ENCODE data around the gene ARFIP2.
A peak's percentile ranks its signal among the peaks of the same experiment; 100 is the strongest.

Gene ARFIP2

DNA sequence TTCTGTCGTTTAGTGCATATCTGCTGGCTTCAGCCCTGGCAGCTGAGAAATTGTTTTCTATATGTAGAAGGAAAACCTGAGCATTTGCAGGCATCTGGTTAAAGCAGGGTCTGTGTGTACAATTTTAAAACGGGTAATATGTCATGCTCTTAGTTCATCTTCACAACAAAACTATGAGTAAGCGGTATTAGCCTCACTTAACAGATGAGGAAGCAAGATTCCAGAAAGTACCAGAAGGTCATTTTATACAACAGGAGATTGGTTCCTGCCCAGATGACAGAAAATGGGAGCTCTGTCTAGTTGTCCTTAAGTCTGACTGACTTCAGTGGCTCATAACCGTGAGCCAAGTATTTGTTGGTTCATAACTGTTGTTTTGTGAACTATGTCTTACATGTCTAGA is 1.3 kb upstream of the ARFIP2 start:
- no peak for DNase-seq (ENCODE audit: low spot score)
- TF ChIP-seq, protein P1, sequence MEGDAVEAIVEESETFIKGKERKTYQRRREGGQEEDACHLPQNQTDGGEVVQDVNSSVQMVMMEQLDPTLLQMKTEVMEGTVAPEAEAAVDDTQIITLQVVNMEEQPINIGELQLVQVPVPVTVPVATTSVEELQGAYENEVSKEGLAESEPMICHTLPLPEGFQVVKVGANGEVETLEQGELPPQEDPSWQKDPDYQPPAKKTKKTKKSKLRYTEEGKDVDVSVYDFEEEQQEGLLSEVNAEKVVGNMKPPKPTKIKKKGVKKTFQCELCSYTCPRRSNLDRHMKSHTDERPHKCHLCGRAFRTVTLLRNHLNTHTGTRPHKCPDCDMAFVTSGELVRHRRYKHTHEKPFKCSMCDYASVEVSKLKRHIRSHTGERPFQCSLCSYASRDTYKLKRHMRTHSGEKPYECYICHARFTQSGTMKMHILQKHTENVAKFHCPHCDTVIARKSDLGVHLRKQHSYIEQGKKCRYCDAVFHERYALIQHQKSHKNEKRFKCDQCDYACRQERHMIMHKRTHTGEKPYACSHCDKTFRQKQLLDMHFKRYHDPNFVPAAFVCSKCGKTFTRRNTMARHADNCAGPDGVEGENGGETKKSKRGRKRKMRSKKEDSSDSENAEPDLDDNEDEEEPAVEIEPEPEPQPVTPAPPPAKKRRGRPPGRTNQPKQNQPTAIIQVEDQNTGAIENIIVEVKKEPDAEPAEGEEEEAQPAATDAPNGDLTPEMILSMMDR (IDR thresholded peaks at IDR 0.05), result no peak
- H3K4me3 ChIP-seq, result peak overlapping the region; percentile 90
- peak overlapping the region; percentile 84 to 95 for H3K27ac ChIP-seq

DNA sequence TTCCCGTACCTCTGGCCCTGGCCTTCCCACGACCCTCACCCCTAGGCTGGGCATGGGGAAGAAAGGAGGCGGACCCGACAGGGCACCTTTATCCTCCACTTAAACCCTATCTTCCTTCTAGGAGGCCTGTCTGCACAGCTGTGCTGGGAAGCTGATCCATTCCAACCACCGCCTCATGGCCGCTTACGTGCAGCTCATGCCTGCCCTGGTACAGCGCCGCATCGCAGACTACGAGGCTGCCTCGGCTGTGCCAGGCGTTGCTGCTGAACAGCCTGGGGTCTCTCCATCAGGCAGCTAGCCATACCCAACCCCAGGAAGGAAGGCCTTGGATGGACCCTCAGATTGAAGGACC is 769 bp upstream of the ARFIP2 start:
- no peak for DNase-seq (ENCODE audit: low spot score)
- H3K4me3 ChIP-seq, result peak overlapping the region; percentile 90
- peak overlapping the region; percentile 84 to 95 for H3K27ac ChIP-seq
- TF ChIP-seq, protein P1 (IDR thresholded peaks at IDR 0.05), result no peak

DNA sequence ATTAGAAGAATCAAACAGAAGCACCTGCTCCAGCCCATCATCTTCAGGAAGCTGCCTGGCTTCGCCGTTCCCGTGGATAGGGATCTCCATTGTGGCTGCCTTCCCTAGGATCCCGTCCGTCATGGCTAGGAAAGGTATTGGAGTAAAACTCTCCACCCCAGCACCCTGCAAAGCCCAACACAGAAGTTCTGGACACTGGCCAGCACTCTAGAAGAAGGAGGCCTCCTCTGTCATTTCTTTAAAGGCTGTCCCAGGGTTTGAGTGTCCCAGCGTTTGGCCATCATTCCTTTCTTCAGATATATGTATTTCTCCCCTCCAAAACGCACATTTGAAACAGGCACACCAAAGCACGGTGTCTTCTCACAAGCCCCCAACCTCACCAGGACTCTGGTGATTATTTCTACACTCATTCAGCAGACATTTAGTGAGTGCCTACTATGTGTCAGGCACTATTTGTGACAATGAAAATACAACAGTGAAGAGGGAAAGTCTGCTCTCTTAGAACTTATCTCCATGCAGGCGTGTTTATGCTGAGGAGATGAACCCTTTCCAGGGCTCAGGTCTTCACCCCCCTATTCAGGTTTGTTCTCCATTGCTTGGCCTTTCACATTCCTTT is 724 bp downstream of the ARFIP2 start:
- TF ChIP-seq, protein P1 (IDR thresholded peaks at IDR 0.05), result no peak
- DNase-seq (ENCODE audit: low spot score), result no peak
- peak overlapping the region; percentile 84 to 95 for H3K27ac ChIP-seq
- H3K4me3 ChIP-seq, result peak overlapping the region; percentile 90

DNA sequence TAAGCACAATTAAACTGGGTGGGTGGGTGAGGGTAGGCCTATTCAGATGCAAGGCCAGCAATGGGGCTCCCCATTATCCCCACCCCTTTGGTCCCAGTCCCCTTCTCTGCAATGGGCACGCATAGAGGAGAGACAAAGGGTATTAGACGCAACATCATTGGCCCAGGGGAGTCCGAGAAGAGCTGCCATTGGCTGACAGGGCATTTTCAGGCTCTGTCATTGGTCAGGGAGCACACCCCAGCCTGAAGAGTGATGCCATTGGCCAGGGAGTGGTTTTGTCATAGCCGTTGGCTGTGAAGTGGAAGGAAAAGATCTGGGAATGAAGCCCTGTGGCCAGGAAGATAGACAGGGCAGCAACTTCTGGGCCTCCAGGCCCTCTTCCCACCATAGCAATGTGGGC is 4.6 kb downstream of the ARFIP2 start:
- no peak for DNase-seq (ENCODE audit: low spot score)
- Histone ChIP-seq H3K27ac (no peak overlapping the region), H3K4me3 (no peak overlapping the region)
- TF ChIP-seq, protein P1 (IDR thresholded peaks at IDR 0.05), result no peak

DNA sequence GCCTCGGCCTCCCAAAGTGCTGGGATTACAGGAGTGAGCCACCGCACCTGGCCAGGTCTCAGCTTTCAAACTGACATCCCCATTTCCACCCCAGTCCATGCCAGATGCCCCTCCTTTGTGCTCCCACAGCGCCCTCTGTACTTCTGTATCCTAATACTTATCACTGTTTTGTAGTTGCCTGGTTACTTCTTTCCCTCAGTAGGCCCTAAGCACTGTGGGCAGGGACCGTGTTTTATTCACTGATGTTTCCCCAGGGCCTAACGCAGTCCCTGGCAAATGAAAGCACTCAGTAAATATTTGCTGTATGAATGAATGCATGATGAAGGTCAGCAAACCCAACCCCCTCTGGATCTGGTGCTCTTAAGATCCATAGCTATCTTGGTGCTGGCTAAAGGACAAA is 5.2 kb downstream of the ARFIP2 start:
- Histone ChIP-seq H3K4me3 (no peak overlapping the region), H3K27ac (no peak overlapping the region)
- TF ChIP-seq, protein P1 (IDR thresholded peaks at IDR 0.05), result no peak
- DNase-seq (ENCODE audit: low spot score), result no peak

DNA sequence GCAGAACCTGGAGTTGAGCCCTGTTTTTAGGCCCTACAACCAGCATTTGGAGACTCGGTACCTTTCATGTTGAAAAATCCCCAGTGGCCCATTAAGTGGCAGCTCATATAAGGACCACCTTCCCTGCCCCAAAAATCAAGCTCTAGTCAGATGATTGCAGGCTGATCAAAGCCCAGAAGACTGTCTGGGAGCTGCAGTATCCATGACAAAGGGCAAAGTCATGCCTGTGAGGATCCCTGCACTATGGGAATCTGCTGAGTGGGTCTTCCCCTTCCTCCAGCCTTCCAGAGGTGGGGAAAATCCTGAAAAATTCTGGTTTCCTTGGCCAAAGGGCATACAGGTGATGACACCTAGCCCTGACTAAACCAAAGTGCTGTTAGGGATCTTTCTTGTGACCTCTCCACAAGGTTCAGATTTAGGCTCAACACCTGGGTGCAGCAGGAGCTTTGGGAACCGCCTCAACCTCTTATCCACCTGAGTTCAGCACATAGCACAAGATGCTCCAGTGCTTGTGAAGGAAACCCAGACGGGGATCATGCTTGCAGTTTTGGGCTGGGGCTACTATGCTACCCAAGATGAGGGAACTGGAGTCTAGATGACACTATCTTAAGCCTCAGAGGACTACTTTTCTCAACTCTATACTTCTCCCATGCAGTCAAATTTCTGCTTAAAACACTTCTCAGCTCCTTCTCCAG is 6.2 kb downstream of the ARFIP2 start:
- Histone ChIP-seq H3K4me3 (peak overlapping the region; percentile 99), H3K27ac (peak overlapping the region; percentile 79 to 98)
- DNase-seq (ENCODE audit: low spot score), result no peak
- TF ChIP-seq, protein P1 (IDR thresholded peaks at IDR 0.05), result no peak

DNA sequence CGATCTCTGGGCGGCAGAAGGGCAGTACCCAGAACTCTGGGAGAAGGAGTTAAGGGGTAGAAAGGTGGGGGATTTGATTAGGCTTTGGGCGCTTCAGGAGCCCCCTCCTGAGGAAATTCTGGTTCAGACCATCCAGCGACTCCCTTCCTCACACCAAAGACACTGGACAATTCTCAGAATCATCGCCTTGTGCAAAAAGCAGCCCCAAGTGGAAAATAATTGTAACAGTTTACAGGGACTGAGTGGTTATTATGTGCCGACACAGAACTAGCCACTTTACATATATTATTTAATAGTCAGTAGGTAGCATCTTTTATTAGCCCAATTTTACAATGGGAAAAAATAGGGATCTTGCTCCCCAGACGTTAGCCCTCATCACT is 6.7 kb downstream of the ARFIP2 start:
- Histone ChIP-seq H3K27ac (peak overlapping the region; percentile 79 to 98), H3K4me3 (peak overlapping the region; percentile 99)
- TF ChIP-seq, protein P1 (IDR thresholded peaks at IDR 0.05), result no peak
- DNase-seq (ENCODE audit: low spot score), result no peak

Measured in coronary artery (tissue), 2 donors.